GM21619 (cell line): ENCODE measurements around the gene OR2AP1.
"Not testable (repeated sequence)": the region's sequence is repeated elsewhere in the genome, so short reads cannot be mapped to it uniquely, and the experiment has no call there.

Experiments
- ATAC-seq: cut with Tn5 transposase; IDR thresholded peaks from one replicate; pipeline ENCODE4 v1.9.1; 2021; ENCODE audit not compliant: unreplicated experiment

The OR2AP1 gene

GRCh38 chr12:55572168-55572567 lies at the start of gene OR2AP1:
Gene OR2AP1, plus strand, starts transcription at chr12:55572468. Its CDS starts 1,947 bp downstream, at chr12:55574415.
- no peak for ATAC-seq

GRCh38 chr12:55548235-55548634 lies 24.0 kb upstream of the OR2AP1 start:
- not testable (repeated sequence) for ATAC-seq

DNA sequence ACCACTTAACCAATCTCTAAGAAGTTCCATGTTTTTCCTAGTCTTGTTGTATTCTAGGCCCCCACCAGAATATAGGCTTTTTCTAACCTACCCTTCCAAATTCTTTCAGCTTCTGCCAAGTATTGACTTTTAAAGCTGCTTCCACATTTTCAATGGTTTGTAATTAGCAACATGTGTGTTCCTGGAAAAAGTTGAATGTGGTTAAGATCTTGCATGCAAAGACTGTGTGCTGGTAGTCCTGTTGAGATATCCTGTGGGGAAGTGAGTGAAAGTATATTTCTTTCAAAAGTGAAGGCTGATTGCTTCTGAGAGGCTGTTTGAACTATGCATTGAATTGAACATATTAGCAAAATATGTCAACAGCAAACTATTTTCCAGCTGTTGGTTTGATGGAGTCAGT lies 23.5 kb upstream of the OR2AP1 start:
- ATAC-seq, result no peak

DNA sequence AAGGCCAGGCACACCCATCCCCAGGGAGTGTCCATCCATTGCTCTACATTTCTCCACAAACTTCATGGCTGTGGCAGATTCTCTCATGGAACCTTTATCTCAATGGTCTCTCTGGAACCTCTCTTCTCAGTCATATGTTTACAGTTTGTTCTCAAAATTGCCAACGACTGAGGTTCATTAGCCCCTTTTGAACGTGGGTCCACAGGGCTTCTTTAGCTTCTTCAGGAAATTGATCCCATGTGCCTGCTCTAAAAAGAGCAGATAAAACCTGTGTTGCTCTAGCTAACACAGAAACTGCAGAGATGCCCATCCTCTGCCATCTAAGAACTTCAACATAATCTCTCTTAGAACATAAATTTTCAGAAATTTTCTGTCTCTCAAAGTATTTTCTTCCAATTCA lies 23.0 kb upstream of the OR2AP1 start, which contains the start of gene OR6C4:
Gene OR6C4, plus strand, starts transcription at position 301 of the 400 bp plus-strand sequence. CDS start 1,625 bp downstream, outside the sequence.
- no peak for ATAC-seq

- ATAC-seq, result no peak
These were observed 18.0 kb upstream of the OR2AP1 start for GRCh38 chr12:55554296-55554695.

DNA sequence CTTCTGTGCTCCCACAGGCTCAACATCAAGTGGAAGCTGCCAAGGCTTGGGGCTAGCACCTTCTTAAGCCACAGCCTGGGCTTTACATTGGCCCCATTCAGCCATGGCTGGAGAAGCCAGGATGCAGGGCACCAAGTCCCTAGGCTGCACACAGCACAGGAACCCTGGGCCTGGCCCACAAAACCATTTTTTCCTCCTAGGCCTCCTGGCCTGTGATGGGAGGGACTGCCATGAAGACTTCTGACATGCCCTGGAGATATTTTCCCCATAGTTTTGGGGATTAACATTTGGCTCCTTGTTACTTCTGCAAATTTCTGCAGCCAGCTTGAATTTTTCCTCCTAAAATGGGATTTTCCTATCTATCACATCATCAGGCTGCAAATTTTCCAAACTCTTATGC lies 2.2 kb upstream of the OR2AP1 start:
- ATAC-seq, result not testable (repeated sequence)

DNA sequence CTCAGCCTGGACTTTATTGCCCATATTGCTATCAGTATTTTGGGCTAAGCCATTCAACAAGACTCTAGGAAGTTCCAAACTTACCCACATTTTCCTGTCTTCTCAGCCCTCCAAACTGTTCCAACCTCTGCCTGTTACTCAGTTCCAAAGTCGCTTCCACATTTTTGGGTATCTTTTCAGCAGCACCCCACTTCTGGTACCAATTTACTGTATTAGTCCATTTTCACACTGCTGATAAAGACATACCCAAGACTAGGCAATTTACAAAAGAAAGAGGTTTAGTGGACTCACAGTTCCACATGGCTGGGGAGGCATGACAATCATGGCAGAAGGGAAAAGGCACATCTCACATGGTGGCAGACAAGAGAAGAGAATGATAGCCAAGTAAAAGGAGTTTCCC lies 1.6 kb upstream of the OR2AP1 start:
- ATAC-seq, result not testable (repeated sequence)

DNA sequence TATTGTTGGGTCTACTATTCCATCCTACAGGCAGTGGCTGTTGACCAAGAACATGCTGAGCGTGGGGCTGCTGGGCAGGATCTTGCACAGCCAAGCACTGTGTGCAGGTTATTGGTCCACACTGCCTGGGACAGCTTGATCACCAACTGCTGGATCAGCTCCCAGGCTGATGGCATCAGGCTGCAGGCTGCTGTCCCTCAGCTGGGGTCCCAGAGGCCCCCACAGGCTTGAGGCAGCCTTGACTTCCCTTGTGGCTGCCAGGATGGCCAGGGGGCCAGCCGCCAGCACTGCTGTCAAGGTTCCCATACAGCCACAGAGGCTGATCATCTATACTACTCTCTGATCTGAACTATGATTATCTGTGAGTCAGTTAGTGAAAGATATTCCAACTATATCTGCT lies 9.8 kb downstream of the OR2AP1 start:
- ATAC-seq, result no peak

DNA sequence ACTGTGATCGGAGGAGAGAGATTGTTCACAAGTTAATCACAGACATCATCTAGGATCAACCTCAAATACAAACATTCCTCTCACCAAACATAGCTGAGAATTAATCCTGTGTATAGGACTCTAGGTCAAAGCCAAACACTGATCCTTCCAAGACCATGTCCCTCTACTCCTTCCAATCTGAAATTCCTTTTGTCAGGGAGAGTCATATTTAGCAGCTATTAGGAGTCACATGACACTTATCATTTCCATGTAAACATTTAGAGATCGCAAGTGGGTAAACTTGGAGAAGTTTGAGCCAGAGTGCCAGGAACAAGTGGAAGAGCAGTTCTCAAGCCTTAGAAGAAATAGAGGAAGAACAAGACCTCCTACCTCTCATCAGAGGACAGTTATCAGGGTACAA lies 13.5 kb downstream of the OR2AP1 start:
- no peak for ATAC-seq

DNA sequence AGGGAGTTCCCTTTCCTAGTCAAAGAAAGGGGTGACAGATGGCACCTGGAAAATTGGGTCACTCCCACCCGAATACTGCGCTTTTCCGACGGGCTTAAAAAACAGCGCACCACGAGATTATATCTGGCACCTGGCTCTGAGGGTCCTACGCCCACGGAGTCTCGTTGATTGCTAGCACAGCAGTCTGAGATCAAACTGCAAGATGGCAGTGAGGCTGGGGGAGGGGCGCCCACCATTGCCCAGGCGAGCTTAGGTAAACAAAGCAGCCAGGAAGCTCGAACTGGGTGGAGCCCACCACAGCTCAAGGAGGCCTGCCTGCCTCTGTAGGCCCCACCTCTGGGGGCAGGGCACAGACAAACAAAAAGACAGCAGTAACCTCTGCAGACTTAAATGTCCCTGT lies 17.9 kb downstream of the OR2AP1 start:
- ATAC-seq, result not testable (repeated sequence)

DNA sequence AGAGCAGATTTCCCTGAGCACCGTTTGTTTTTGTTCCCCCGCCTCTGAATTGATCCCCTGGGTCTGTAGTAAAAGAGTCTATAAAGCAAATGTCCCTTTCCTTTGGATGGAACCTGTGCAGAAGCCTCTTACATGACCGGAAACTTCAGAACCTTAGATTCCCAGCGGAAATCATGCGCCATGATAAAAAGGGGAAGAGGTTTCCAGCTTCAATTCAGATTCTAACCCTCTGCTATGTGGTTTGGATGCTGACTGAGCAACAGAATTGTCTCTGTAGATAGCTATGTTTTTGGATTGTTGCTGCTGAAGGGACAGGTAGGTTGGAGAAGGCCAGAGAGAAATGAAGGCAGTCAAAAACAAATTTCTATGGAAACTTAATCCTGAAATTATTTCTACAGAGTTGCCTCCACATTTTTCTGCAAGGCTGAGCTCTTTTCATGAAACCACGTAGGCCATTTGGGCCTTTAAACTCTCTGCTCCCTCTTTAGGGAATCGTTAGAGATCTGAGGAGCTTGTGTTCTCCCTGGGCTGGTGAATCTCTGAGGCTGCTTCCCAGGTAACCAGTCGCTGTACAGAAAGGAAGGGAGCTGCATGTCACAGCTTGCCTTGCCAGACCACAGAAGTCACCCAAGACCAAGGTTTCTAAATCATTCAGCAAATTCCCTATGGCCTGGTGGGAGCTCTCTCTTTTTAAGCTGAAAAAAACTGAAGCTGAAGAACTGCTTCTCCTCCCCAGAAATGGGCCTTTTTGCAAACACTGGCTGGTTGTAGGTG lies 35.7 kb downstream of the OR2AP1 start:
- no peak for ATAC-seq

- no peak for ATAC-seq
These were observed 38.3 kb downstream of the OR2AP1 start for GRCh38 chr12:55610598-55610997.

DNA sequence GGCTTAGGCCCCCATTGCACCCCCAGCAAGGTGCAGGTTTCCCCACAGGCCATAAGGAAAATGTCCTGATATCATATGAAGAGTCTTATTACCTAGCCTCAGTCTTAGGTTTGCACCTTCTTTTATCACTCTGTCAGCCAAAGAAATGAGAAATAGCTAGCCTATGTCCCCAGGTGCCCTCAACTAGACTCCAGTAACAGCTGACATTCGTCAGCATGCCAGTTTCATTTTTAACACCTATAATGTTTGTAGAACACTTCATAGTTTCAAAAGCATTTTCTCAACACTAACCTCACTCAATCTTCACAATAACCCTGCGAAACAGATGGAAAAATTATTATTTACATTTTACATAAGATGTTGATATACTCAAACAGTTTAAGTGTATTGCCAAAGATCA lies 40.4 kb downstream of the OR2AP1 start:
- no peak for ATAC-seq

- no peak for ATAC-seq
These were observed 42.5 kb downstream of the OR2AP1 start for GRCh38 chr12:55614764-55615163.

- ATAC-seq, result peak; percentile 80
These were observed 47.3 kb downstream of the OR2AP1 start for GRCh38 chr12:55619354-55620138.

DNA sequence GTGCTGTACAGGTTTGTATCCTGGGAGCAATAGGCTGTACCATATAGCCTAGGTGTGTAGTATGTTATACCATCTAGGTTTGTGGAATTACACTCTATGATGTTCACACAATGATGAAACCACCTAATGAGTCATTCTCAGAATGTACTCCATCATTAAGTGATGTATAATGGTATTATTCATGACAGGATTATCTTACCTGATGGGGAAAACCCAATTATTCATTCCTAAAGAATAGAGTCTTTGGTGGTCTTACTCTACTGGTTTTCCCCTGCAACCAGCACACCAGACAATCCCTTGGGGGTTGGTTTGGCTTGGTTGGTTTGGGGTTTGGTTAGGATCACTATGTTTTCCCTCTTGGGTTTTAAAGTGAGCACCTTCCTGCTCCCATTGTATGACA lies 51.8 kb downstream of the OR2AP1 start:
- ATAC-seq, result peak; percentile 45
